RWPE2 (cell line): Measurements from ENCODE around the gene HLTF.

Experiments
- ATAC-seq: fragments of 200-7000 bp; cut with Tn5 transposase; 3 replicates; pipeline ENCODE4 v1.9.1; 2021; ENCODE audit warnings: low read depth
- DNase-seq: peaks from one replicate; pipeline ENCODE4 v3.0.0-alpha.2; 2020; ENCODE audit warnings: low spot score
- H3K27ac ChIP-seq: fragments of 450-650 bp; 2 replicates; pipeline ENCODE4 v1.5.1; 2017; ENCODE audit warnings: mild to moderate bottlenecking; ENCODE audit not compliant: poor library complexity, severe bottlenecking
- H3K27me3 ChIP-seq: fragments of 250-450 bp; sonication (Bioruptor Pico); 2 replicates; pipeline ENCODE4 v1.5.1; 2021; ENCODE audit warnings: mild to moderate bottlenecking, moderate library complexity; ENCODE audit not compliant: insufficient read depth, poor library complexity, severe bottlenecking
- H3K36me3 ChIP-seq: fragments of 250-450 bp; sonication (Bioruptor Pico); 2 replicates; pipeline ENCODE4 v1.5.1; 2020; ENCODE audit warnings: low read depth, mild to moderate bottlenecking, moderate library complexity
- H3K4me1 ChIP-seq: fragments of 250-450 bp; sonication (Bioruptor Pico); 2 replicates; pipeline ENCODE4 v1.5.1; 2021; ENCODE audit warnings: mild to moderate bottlenecking, moderate library complexity; ENCODE audit not compliant: insufficient read depth, poor library complexity, severe bottlenecking
- H3K4me3 ChIP-seq: fragments of 250-450 bp; sonication (Bioruptor Pico); 2 replicates; pipeline ENCODE4 v1.5.1; 2021; ENCODE audit warnings: mild to moderate bottlenecking, moderate library complexity; ENCODE audit not compliant: severe bottlenecking
- H3K9me3 ChIP-seq: fragments of 250-450 bp; sonication (Bioruptor Pico); 2 replicates; pipeline ENCODE4 v1.5.1; 2021; ENCODE audit warnings: mild to moderate bottlenecking, moderate library complexity; ENCODE audit not compliant: severe bottlenecking
- TF ChIP-seq, protein P1 (sequence below): fragments of 450-650 bp; IDR thresholded peaks from one replicate; pipeline ENCODE4 v1.5.1; 2017; ENCODE audit warnings: mild to moderate bottlenecking, moderate library complexity; ENCODE audit not compliant: poor library complexity, severe bottlenecking

HLTF gene

DNA sequence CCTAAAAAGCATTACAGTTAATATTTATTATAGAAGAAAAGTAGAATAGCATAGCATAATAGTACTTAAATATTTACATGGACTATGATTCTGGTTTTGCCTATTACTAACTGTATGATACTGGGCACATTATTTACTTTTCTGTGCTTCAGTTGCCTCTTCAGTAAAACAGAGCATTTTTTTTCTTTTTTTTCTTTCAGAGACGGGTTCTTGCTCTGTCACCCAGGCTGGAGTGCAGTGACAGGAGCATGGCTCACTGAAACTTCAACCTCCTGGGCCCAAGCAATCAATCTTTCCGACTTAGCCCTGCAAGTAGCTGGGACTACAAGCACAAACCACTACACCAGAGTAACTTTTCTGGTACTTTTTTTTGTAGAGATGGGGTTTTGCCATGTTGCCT is 48.0 kb downstream of the HLTF start:
- no peak overlapping the region for H3K27ac ChIP-seq
- H3K4me1 ChIP-seq: peaks cover 6% of the 10 kb centered on the region
- TF ChIP-seq, protein P1, sequence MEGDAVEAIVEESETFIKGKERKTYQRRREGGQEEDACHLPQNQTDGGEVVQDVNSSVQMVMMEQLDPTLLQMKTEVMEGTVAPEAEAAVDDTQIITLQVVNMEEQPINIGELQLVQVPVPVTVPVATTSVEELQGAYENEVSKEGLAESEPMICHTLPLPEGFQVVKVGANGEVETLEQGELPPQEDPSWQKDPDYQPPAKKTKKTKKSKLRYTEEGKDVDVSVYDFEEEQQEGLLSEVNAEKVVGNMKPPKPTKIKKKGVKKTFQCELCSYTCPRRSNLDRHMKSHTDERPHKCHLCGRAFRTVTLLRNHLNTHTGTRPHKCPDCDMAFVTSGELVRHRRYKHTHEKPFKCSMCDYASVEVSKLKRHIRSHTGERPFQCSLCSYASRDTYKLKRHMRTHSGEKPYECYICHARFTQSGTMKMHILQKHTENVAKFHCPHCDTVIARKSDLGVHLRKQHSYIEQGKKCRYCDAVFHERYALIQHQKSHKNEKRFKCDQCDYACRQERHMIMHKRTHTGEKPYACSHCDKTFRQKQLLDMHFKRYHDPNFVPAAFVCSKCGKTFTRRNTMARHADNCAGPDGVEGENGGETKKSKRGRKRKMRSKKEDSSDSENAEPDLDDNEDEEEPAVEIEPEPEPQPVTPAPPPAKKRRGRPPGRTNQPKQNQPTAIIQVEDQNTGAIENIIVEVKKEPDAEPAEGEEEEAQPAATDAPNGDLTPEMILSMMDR: no peak
- peaks cover 73% of the 10 kb centered on the region for H3K36me3 ChIP-seq
- no peaks in the 10 kb centered on the region for H3K27me3 ChIP-seq
- no peak overlapping the region for H3K4me3 ChIP-seq
- no peaks in the 10 kb centered on the region for H3K9me3 ChIP-seq
- DNase-seq: no peak
- no peak for ATAC-seq

DNA sequence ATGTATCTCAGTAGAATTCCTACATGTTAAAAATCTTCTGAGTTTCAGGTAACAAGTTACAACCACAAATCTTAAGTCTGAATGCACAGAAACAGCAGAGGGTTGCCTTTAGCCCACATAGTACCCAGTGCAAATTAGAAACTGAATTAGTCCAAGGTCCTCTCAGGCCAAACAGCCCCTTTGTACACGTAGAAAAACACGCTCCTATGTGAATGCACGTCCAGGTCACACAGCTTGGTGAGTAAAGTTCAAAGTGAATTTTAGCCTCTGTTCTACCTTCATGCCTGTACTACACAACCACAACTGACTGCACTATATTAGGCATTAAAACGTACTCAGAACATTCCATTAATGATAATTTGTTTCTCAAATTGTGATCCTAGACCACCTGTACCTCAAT is 48.6 kb downstream of the HLTF start:
- Histone ChIP-seq H3K27me3 (no peaks in the 10 kb centered on the region), H3K4me3 (no peak overlapping the region), H3K36me3 (peaks cover 76% of the 10 kb centered on the region), H3K9me3 (no peaks in the 10 kb centered on the region), H3K27ac (no peak overlapping the region), H3K4me1 (peaks cover under 1% of the 10 kb centered on the region)
- DNase-seq (no peak), ATAC-seq (no peak)
- TF ChIP-seq, protein P1: no peak

- ATAC-seq: no peak
- Histone ChIP-seq H3K36me3 (peaks cover 74% of the 10 kb centered on the region), H3K9me3 (no peaks in the 10 kb centered on the region), H3K4me3 (no peak overlapping the region), H3K27me3 (no peaks in the 10 kb centered on the region), H3K27ac (no peak overlapping the region), H3K4me1 (no peaks in the 10 kb centered on the region)
- DNase-seq: no peak
- TF ChIP-seq, protein P1: no peak
These were observed 55.2 kb downstream of the HLTF start for GRCh38 chr3:149031096-149031495.

DNA sequence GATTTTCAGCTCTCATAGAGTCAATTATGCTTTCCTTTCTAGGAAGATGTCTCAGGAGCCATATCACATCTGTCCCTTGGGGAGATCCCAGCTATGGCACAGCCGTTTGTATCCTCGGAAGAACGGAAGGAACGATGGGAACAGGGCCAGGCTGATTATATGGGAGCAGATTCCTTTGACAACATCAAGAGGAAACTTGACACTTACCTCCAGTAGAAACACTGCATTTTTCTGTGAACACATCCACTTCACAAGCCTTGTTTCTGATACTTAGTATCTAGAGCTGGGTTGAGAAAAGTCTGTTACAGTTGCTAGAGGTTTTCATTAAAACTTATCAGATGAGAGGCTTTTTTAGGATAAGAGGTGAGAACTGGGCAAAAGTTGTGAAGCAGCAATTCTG is 59.6 kb downstream of the HLTF start:
- ATAC-seq: no peak
- H3K4me1 ChIP-seq: no peaks in the 10 kb centered on the region
- DNase-seq: no peak
- no peaks in the 10 kb centered on the region for H3K9me3 ChIP-seq
- no peak overlapping the region for H3K4me3 ChIP-seq
- H3K27me3 ChIP-seq: no peaks in the 10 kb centered on the region
- TF ChIP-seq, protein P1: no peak
- peaks cover 62% of the 10 kb centered on the region for H3K36me3 ChIP-seq
- H3K27ac ChIP-seq: no peak overlapping the region

DNA sequence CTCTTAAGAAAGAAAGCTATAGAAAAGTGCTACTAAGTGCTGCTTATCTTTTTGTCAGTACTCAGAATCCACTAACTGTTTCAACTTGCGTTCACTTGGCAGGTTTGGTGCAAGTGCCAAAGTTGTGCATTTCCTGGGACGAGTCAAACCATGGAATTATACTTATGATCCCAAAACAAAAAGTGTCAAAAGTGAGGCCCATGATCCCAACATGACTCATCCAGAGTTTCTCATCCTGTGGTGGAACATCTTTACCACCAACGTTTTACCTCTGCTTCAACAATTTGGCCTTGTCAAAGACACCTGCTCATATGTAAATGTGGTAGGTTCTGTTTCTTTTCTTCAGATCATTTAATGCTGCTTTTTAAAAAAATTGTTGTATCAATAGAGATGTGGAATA is 62.4 kb downstream of the HLTF start:
- DNase-seq (no peak), ATAC-seq (no peak)
- Histone ChIP-seq H3K36me3 (peaks cover 37% of the 10 kb centered on the region), H3K9me3 (no peaks in the 10 kb centered on the region), H3K27me3 (no peaks in the 10 kb centered on the region), H3K4me1 (no peaks in the 10 kb centered on the region), H3K27ac (no peak overlapping the region), H3K4me3 (no peak overlapping the region)
- TF ChIP-seq, protein P1: no peak
